GM10248 (cell line): ENCODE measurements around the gene OXCT1.

Source experiments
- CTCF ChIA-PET: fragments of 300-600 bp; sonication (Branson Sonifier 250); formaldehyde crosslinking; extraction: SDS; loops from one replicate; lab custom pipeline; 2021; ENCODE audit warnings: antibody characterized with exemption; lab: Yijun Ruan, JAX
- POLR2A ChIA-PET: fragments of 350-650 bp; sonication (Branson Sonifier 250); formaldehyde crosslinking; extraction: SDS; loops from one replicate; lab custom pipeline; 2020; ENCODE audit warnings: antibody characterized with exemption; lab: Yijun Ruan, JAX
- DNase-seq: peaks from one replicate; pipeline ENCODE4 v3.0.0; 2012; ENCODE audit errors: extremely low spot score
- CTCF ChIP-seq: IDR thresholded peaks from 2 replicates; pipeline ENCODE4 v1.5.1; 2012; ENCODE audit warnings: mild to moderate bottlenecking, low read depth; ENCODE audit errors: extremely low read depth, missing control alignments, control extremely low read depth

The OXCT1 gene

GRCh38 chr5:41681840-41682239 lies 188.4 kb downstream of the OXCT1 start:
- no peak for TF ChIP-seq CTCF
- CTCF ChIA-PET: interaction anchor here (0.9 to 2.2 kb wide), 2 partner anchors 10 to 15 kb away, joined by 3 to 9 read pairs; no protein-coding TSS in a partner anchor
- POLR2A ChIA-PET: no interaction called here
- no peak for DNase-seq
